ENCODE data around the gene GLIPR1L2. TPM values are rescaled to one million over a fixed set of nuclear protein-coding genes. Genes with fewer than 3 reads are reported as not detected.
"Not testable (repeated sequence)": the region's sequence is repeated elsewhere in the genome, so short reads cannot be mapped to it uniquely, and the experiment has no call there.

GLIPR1L2 gene
- total RNA-seq, 1 experiment from 2014 or later, result not detected

DNA sequence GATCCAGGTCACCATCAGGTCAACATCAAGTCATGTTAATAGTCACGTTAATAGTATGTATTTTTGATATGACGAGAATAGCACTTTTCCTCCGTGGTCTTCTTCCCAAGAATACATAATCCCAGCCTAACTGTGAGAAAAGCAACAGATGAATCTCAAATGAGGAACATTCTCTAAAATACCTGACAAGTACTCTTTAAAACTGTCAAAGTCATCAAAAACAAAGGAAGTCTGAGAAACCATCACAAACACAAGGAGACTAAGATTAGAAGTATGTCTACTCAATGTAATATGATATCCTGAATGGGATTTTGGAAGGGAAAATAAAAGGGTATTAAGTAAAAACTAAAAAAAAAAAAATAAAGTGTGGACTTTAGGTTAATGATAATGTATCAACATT lies 52.8 kb downstream of the GLIPR1L2 start:
- intact Hi-C loops (cut with micrococcal nuclease; ENCODE audit: unreplicated experiment), result no loop called here
- Histone ChIP-seq H3K27me3 (replicated peaks; ENCODE audit: insufficient read depth, low read depth, low read length, poor library complexity) (no peaks in the 10 kb centered on the region), H3K27ac (ENCODE audit: low read depth, low read length, poor library complexity, severe bottlenecking) (no peak overlapping the region), H3K9me3 (ENCODE audit: low read depth, low read length, poor library complexity, severe bottlenecking) (no peaks in the 10 kb centered on the region), H3K4me1 (ENCODE audit: insufficient read depth, low read length, poor library complexity, severe bottlenecking) (no peaks in the 10 kb centered on the region), H3K4me3 (ENCODE audit: low read depth, low read length, poor library complexity, severe bottlenecking) (no peak overlapping the region), H3K36me3 (ENCODE audit: insufficient read depth, low read length, poor library complexity, severe bottlenecking) (no peaks in the 10 kb centered on the region)
- ChIA-PET CTCF (no interaction called here), POLR2A (ENCODE audit: low non-redundant PET) (no interaction called here)
- TF ChIP-seq, protein P1, sequence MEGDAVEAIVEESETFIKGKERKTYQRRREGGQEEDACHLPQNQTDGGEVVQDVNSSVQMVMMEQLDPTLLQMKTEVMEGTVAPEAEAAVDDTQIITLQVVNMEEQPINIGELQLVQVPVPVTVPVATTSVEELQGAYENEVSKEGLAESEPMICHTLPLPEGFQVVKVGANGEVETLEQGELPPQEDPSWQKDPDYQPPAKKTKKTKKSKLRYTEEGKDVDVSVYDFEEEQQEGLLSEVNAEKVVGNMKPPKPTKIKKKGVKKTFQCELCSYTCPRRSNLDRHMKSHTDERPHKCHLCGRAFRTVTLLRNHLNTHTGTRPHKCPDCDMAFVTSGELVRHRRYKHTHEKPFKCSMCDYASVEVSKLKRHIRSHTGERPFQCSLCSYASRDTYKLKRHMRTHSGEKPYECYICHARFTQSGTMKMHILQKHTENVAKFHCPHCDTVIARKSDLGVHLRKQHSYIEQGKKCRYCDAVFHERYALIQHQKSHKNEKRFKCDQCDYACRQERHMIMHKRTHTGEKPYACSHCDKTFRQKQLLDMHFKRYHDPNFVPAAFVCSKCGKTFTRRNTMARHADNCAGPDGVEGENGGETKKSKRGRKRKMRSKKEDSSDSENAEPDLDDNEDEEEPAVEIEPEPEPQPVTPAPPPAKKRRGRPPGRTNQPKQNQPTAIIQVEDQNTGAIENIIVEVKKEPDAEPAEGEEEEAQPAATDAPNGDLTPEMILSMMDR (conservative IDR thresholded peaks at IDR 0.05; ENCODE audit: low read depth, low read length), result no peak
- no peak for TF ChIP-seq EZH2 (IDR thresholded peaks at IDR 0.05; ENCODE audit: borderline replicate concordance, low read depth, low read length, poor library complexity, severe bottlenecking)
- DNase-seq (ENCODE audit: low spot score), result no peak
- no TSS peak for BruUV-seq (replicated peaks)

DNA sequence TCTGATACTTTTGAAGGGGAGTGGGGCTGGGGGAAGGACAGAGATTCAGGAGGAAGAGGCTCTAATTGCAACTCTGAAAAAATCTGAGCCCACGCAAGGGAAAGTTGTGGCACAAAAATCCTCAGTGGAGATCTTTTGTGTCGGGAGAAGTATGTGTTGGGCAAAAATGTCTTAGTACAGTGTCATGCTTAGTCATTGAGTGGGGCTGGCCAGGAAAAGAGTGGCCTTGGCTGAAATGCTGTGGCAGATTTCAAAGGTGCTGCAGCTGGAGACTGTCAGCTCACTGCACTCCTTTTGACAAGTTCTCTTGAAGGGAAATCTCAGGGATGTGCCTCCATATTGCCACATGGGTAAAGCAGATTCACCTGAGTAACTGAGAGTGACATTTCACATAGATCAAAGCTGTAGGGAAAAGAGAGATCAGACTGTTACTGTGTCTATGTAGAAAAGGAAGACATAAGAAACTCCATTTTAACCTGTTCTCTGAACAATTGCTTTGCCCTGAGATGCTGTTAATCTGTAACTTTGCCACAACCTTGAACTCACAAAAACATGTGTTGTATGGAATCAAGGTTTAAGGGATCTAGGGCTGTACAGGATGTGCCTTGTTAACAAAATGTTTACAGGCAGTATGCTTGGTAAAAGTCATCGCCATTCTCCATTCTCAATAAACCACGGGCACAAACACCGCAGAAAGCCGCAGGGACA lies 53.7 kb downstream of the GLIPR1L2 start:
- Histone ChIP-seq H3K27ac (ENCODE audit: low read depth, low read length, poor library complexity, severe bottlenecking) (no peak overlapping the region), H3K4me3 (ENCODE audit: low read depth, low read length, poor library complexity, severe bottlenecking) (no peak overlapping the region), H3K4me1 (ENCODE audit: insufficient read depth, low read length, poor library complexity, severe bottlenecking) (no peaks in the 10 kb centered on the region), H3K27me3 (replicated peaks; ENCODE audit: insufficient read depth, low read depth, low read length, poor library complexity) (no peaks in the 10 kb centered on the region), H3K36me3 (ENCODE audit: insufficient read depth, low read length, poor library complexity, severe bottlenecking) (no peaks in the 10 kb centered on the region), H3K9me3 (ENCODE audit: low read depth, low read length, poor library complexity, severe bottlenecking) (no peaks in the 10 kb centered on the region)
- ChIA-PET CTCF (no interaction called here), POLR2A (ENCODE audit: low non-redundant PET) (no interaction called here)
- no peak for DNase-seq (ENCODE audit: low spot score)
- no TSS peak for BruUV-seq (replicated peaks)
- intact Hi-C loops (cut with micrococcal nuclease; ENCODE audit: unreplicated experiment), result no loop called here
- TF ChIP-seq, protein P1 (conservative IDR thresholded peaks at IDR 0.05; ENCODE audit: low read depth, low read length), result no peak
- no peak for TF ChIP-seq EZH2 (IDR thresholded peaks at IDR 0.05; ENCODE audit: borderline replicate concordance, low read depth, low read length, poor library complexity, severe bottlenecking)

DNA sequence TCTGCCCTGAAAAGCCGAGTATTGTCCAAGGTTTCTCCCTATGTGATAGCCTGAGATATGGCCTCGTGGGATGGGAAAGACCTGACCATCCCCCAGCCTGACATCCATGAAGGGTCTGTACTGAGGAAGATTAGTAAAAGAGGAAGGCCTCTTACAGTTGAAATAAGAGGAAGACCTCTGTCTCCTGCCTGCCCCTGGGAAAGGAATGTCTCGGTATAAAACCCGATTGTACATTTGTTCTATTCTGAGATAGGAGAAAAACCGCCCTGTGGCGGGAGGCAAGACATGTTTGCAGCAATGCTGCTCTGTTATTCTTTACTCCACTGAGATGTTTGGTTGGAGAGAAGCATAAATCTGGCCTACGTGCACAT lies 54.2 kb downstream of the GLIPR1L2 start:
- H3K27ac ChIP-seq (ENCODE audit: low read depth, low read length, poor library complexity, severe bottlenecking); BruUV-seq (replicated peaks); DNase-seq (ENCODE audit: low spot score); POLR2A ChIA-PET (ENCODE audit: low non-redundant PET); H3K4me3 ChIP-seq (ENCODE audit: low read depth, low read length, poor library complexity, severe bottlenecking); H3K36me3 ChIP-seq (ENCODE audit: insufficient read depth, low read length, poor library complexity, severe bottlenecking); H3K9me3 ChIP-seq (ENCODE audit: low read depth, low read length, poor library complexity, severe bottlenecking); H3K27me3 ChIP-seq (replicated peaks; ENCODE audit: insufficient read depth, low read depth, low read length, poor library complexity); intact Hi-C loops (cut with micrococcal nuclease; ENCODE audit: unreplicated experiment); H3K4me1 ChIP-seq (ENCODE audit: insufficient read depth, low read length, poor library complexity, severe bottlenecking); CTCF ChIA-PET: not testable (repeated sequence)

DNA sequence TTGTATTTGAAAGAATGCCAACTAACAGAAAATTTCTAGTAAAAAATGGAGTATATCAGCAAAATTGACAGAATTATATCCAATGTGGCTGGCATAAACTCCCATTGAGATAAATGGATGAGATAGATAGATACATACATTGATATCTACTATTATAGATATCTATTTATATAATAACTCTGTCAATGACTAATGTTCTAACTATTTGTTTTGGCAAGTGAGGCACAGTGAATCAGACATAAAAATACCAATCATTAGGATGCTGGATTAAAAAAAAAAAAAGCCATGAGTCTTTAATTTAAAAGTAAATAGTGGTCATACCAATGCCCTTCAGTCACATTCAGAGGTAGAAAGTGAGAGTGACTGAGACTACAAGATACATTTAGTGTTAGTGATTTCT lies 56.0 kb downstream of the GLIPR1L2 start:
- ChIA-PET CTCF (no interaction called here), POLR2A (ENCODE audit: low non-redundant PET) (interaction anchor here (0.5 kb wide), 1 partner anchor 9 kb away, joined by 3 read pairs; no protein-coding TSS in a partner anchor)
- BruUV-seq (replicated peaks), result no TSS peak
- Histone ChIP-seq H3K4me1 (ENCODE audit: insufficient read depth, low read length, poor library complexity, severe bottlenecking) (no peaks in the 10 kb centered on the region), H3K27ac (ENCODE audit: low read depth, low read length, poor library complexity, severe bottlenecking) (no peak overlapping the region), H3K4me3 (ENCODE audit: low read depth, low read length, poor library complexity, severe bottlenecking) (no peak overlapping the region), H3K36me3 (ENCODE audit: insufficient read depth, low read length, poor library complexity, severe bottlenecking) (no peaks in the 10 kb centered on the region), H3K27me3 (replicated peaks; ENCODE audit: insufficient read depth, low read depth, low read length, poor library complexity) (no peaks in the 10 kb centered on the region), H3K9me3 (ENCODE audit: low read depth, low read length, poor library complexity, severe bottlenecking) (no peaks in the 10 kb centered on the region)
- DNase-seq (ENCODE audit: low spot score), result no peak
- TF ChIP-seq, protein P1 (conservative IDR thresholded peaks at IDR 0.05; ENCODE audit: low read depth, low read length), result no peak
- TF ChIP-seq EZH2 (IDR thresholded peaks at IDR 0.05; ENCODE audit: borderline replicate concordance, low read depth, low read length, poor library complexity, severe bottlenecking), result no peak
- intact Hi-C loops (cut with micrococcal nuclease; ENCODE audit: unreplicated experiment), result no loop called here

Data from A673 (cell line).